Measurements from ENCODE around the gene CFAP299.
"Not testable (repeated sequence)": the region's sequence is repeated elsewhere in the genome, so short reads cannot be mapped to it uniquely, and the experiment has no call there.

CFAP299 gene

GRCh38 chr4:80340036-80340435 lies 4.5 kb downstream of the CFAP299 start:
- in situ Hi-C loops (cut with MboI; ENCODE audit: low pct_unique_long_range_greater_than_20kb, low sequenced_read_pairs, unreplicated experiment) = no loop called here
- DNase-seq (ENCODE audit: low spot score) = no peak
- no peak for TF ChIP-seq CTCF (IDR thresholded peaks at IDR 0.05; ENCODE audit: extremely low read depth, insufficient read depth, missing control alignments)

GRCh38 chr4:80342684-80343083 lies 7.2 kb downstream of the CFAP299 start:
- DNase-seq (ENCODE audit: low spot score); in situ Hi-C loops (cut with MboI; ENCODE audit: low pct_unique_long_range_greater_than_20kb, low sequenced_read_pairs, unreplicated experiment): not testable (repeated sequence)

GRCh38 chr4:80343887-80344286 lies 8.4 kb downstream of the CFAP299 start:
- in situ Hi-C loops (cut with MboI; ENCODE audit: low pct_unique_long_range_greater_than_20kb, low sequenced_read_pairs, unreplicated experiment) = no loop called here
- no peak for DNase-seq (ENCODE audit: low spot score)
- TF ChIP-seq CTCF (IDR thresholded peaks at IDR 0.05; ENCODE audit: extremely low read depth, insufficient read depth, missing control alignments) = no peak

- TF ChIP-seq CTCF (IDR thresholded peaks at IDR 0.05; ENCODE audit: extremely low read depth, insufficient read depth, missing control alignments) = no peak
- in situ Hi-C loops (cut with MboI; ENCODE audit: low pct_unique_long_range_greater_than_20kb, low sequenced_read_pairs, unreplicated experiment) = loop anchor here (10.0 to 25.0 kb wide), 3 partner anchors 625 to 1002 kb away; no protein-coding TSS in a partner anchor
- DNase-seq (ENCODE audit: low spot score) = no peak
Measured at GRCh38 chr4:80360084-80360483, 24.6 kb downstream of the CFAP299 start.

GRCh38 chr4:80360900-80361299 lies 25.4 kb downstream of the CFAP299 start:
- no peak for DNase-seq (ENCODE audit: low spot score)
- in situ Hi-C loops (cut with MboI; ENCODE audit: low pct_unique_long_range_greater_than_20kb, low sequenced_read_pairs, unreplicated experiment) = loop anchor here (10.0 to 25.0 kb wide), 3 partner anchors 624 to 1001 kb away; no protein-coding TSS in a partner anchor
- no peak for TF ChIP-seq CTCF (IDR thresholded peaks at IDR 0.05; ENCODE audit: extremely low read depth, insufficient read depth, missing control alignments)

GRCh38 chr4:80361329-80361900 lies 25.9 kb downstream of the CFAP299 start:
- no peak for TF ChIP-seq CTCF (IDR thresholded peaks at IDR 0.05; ENCODE audit: extremely low read depth, insufficient read depth, missing control alignments)
- in situ Hi-C loops (cut with MboI; ENCODE audit: low pct_unique_long_range_greater_than_20kb, low sequenced_read_pairs, unreplicated experiment) = loop anchor here (10.0 to 25.0 kb wide), 3 partner anchors 623 to 1001 kb away; no protein-coding TSS in a partner anchor
- no peak for DNase-seq (ENCODE audit: low spot score)

GRCh38 chr4:80362578-80363181 lies 27.1 kb downstream of the CFAP299 start:
- peak; percentile 29 for DNase-seq (ENCODE audit: low spot score)
- peak; percentile 71 for TF ChIP-seq CTCF (IDR thresholded peaks at IDR 0.05; ENCODE audit: extremely low read depth, insufficient read depth, missing control alignments)
- in situ Hi-C loops (cut with MboI; ENCODE audit: low pct_unique_long_range_greater_than_20kb, low sequenced_read_pairs, unreplicated experiment) = loop anchor here (10.0 to 25.0 kb wide), 3 partner anchors 622 to 1000 kb away; no protein-coding TSS in a partner anchor

Measured in GM13977 (cell line).